HepG2 (cell line): Measurements from ENCODE around the gene LGALS16.

Source experiments
- BCLAF1 ChIP-seq: fragments of 450-650 bp; IDR thresholded peaks from 2 replicates; pipeline ENCODE4 v1.6.1; 2017; ENCODE audit warnings: mild to moderate bottlenecking
- CTCF ChIP-seq: sonication (generic); formaldehyde crosslinking; IDR thresholded peaks from 2 replicates; pipeline ENCODE4 v1.5.0; 2020; ENCODE audit warnings: mild to moderate bottlenecking, missing genetic modification reagents, moderate library complexity
- EZH2 ChIP-seq: conservative IDR thresholded peaks from 2 replicates; pipeline ENCODE4 v1.6.1; 2012; ENCODE audit warnings: mild to moderate bottlenecking, low read depth, low read length, moderate library complexity
- NAIF1 ChIP-seq: sonication (generic); formaldehyde crosslinking; IDR thresholded peaks from 2 replicates; pipeline ENCODE4 v1.5.0; 2020; ENCODE audit warnings: mild to moderate bottlenecking, missing genetic modification reagents, borderline replicate concordance
- RNF2 ChIP-seq: fragments of 450-650 bp; conservative IDR thresholded peaks from 2 replicates; pipeline ENCODE4 v1.6.1; 2016; ENCODE audit warnings: low read depth
- TAF15 ChIP-seq: fragments of 200-400 bp; formaldehyde crosslinking; IDR thresholded peaks from one replicate; pipeline ENCODE4 v1.6.1; 2018; ENCODE audit warnings: mild to moderate bottlenecking, low read depth, low read length; ENCODE audit not compliant: poor library complexity, severe bottlenecking
- ZNF10 ChIP-seq: sonication (generic); formaldehyde crosslinking; IDR thresholded peaks from 2 replicates; pipeline ENCODE4 v1.4.0; 2020; ENCODE audit warnings: mild to moderate bottlenecking, low read depth, missing genetic modification reagents, borderline replicate concordance
- ZNF101 ChIP-seq: sonication (generic); formaldehyde crosslinking; IDR thresholded peaks from 2 replicates; pipeline ENCODE4 v1.4.0; 2020; ENCODE audit warnings: mild to moderate bottlenecking, low read depth, missing genetic modification reagents, borderline replicate concordance
- ZNF530 ChIP-seq: sonication (generic); formaldehyde crosslinking; IDR thresholded peaks from 2 replicates; pipeline ENCODE4 v1.5.0; 2020; ENCODE audit warnings: low read depth, mild to moderate bottlenecking, missing genetic modification reagents
- ZNF629 ChIP-seq: sonication (generic); formaldehyde crosslinking; conservative IDR thresholded peaks from 2 replicates; pipeline ENCODE4 v1.5.0; 2020; ENCODE audit warnings: missing genetic modification reagents
- ZZZ3 ChIP-seq: sonication (generic); formaldehyde crosslinking; IDR thresholded peaks from 2 replicates; pipeline ENCODE4 v1.4.0; 2020; ENCODE audit warnings: missing genetic modification reagents, mild to moderate bottlenecking, borderline replicate concordance
- TF ChIP-seq, protein P1 (sequence below): sonication (generic); formaldehyde crosslinking; IDR thresholded peaks from 2 replicates; pipeline ENCODE4 v1.4.0; 2020; ENCODE audit warnings: low read depth, mild to moderate bottlenecking, missing genetic modification reagents
- TF ChIP-seq, protein P2 (sequence below): sonication (generic); formaldehyde crosslinking; IDR thresholded peaks from 2 replicates; pipeline ENCODE4 v1.4.0; 2020; ENCODE audit warnings: missing genetic modification reagents

GRCh38 chr19:39641773-39642172 lies 13.9 kb upstream of the LGALS16 start:
- TF ChIP-seq ZNF629 (CRISPR knock-in tag) (no peak), ZNF101 (CRISPR knock-in tag) (no peak), BCLAF1 (no peak), ZZZ3 (no peak), ZNF530 (CRISPR knock-in tag) (no peak), CTCF (CRISPR knock-in tag) (no peak), EZH2 (no peak), TAF15 (no peak), RNF2 (no peak), ZNF10 (CRISPR knock-in tag) (no peak), NAIF1 (CRISPR knock-in tag) (no peak)
- TF ChIP-seq, protein P1, sequence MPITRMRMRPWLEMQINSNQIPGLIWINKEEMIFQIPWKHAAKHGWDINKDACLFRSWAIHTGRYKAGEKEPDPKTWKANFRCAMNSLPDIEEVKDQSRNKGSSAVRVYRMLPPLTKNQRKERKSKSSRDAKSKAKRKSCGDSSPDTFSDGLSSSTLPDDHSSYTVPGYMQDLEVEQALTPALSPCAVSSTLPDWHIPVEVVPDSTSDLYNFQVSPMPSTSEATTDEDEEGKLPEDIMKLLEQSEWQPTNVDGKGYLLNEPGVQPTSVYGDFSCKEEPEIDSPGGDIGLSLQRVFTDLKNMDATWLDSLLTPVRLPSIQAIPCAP (CRISPR knock-in tag) = no peak
- TF ChIP-seq, protein P2, sequence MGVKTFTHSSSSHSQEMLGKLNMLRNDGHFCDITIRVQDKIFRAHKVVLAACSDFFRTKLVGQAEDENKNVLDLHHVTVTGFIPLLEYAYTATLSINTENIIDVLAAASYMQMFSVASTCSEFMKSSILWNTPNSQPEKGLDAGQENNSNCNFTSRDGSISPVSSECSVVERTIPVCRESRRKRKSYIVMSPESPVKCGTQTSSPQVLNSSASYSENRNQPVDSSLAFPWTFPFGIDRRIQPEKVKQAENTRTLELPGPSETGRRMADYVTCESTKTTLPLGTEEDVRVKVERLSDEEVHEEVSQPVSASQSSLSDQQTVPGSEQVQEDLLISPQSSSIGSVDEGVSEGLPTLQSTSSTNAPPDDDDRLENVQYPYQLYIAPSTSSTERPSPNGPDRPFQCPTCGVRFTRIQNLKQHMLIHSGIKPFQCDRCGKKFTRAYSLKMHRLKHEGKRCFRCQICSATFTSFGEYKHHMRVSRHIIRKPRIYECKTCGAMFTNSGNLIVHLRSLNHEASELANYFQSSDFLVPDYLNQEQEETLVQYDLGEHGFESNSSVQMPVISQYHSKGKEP (CRISPR knock-in tag) = no peak
